Progenitor cell of endocrine pancreas (in vitro differentiated cells): ENCODE measurements around the gene IL1RAP. TPM values are rescaled to one million over a fixed set of nuclear protein-coding genes. Genes with fewer than 3 reads are reported as not detected.
A peak's percentile ranks its signal among the peaks of the same experiment; 100 is the strongest.

Source experiments
- DNase-seq: peaks from one replicate; pipeline ENCODE4 v3.0.0; 2021; ENCODE audit warnings: low spot score; ENCODE audit not compliant: unreplicated experiment
- H3K27ac Mint-ChIP-seq: 2 replicates; pipeline ENCODE4 v1.8.0; 2021; ENCODE audit warnings: mild to moderate bottlenecking, moderate library complexity, mixed read lengths
- H3K27me3 Mint-ChIP-seq: 2 replicates; pipeline ENCODE4 v1.8.0; 2021; ENCODE audit warnings: mixed read lengths
- H3K36me3 Mint-ChIP-seq: 2 replicates; pipeline ENCODE4 v1.8.0; 2022; ENCODE audit warnings: mixed read lengths; ENCODE audit not compliant: insufficient read depth
- H3K4me1 Mint-ChIP-seq: 2 replicates; pipeline ENCODE4 v1.8.0; 2021; ENCODE audit warnings: low read depth, mixed read lengths
- H3K4me3 Mint-ChIP-seq: 2 replicates; pipeline ENCODE4 v1.8.0; 2021; ENCODE audit warnings: low read depth, mild to moderate bottlenecking, moderate library complexity, mixed read lengths
- H3K9me3 Mint-ChIP-seq: 2 replicates; pipeline ENCODE4 v1.8.0; 2021; ENCODE audit warnings: low read depth, mixed read lengths
- total RNA-seq: library from RNA; stranded (reverse); gene quantifications from 2 replicates; pipeline ENCODE4 v1.2.1, GENCODE V29; 2021
- TF ChIP-seq, protein P1 (sequence below): fragments of 200-600 bp; sonication (generic); IDR thresholded peaks from one replicate; pipeline ENCODE4 v1.5.0; 2021; ENCODE audit warnings: antibody characterized with exemption, mild to moderate bottlenecking; ENCODE audit not compliant: unreplicated experiment

IL1RAP gene
- total RNA-seq, 1 donor from 2014 or later: 20.0 TPM

DNA sequence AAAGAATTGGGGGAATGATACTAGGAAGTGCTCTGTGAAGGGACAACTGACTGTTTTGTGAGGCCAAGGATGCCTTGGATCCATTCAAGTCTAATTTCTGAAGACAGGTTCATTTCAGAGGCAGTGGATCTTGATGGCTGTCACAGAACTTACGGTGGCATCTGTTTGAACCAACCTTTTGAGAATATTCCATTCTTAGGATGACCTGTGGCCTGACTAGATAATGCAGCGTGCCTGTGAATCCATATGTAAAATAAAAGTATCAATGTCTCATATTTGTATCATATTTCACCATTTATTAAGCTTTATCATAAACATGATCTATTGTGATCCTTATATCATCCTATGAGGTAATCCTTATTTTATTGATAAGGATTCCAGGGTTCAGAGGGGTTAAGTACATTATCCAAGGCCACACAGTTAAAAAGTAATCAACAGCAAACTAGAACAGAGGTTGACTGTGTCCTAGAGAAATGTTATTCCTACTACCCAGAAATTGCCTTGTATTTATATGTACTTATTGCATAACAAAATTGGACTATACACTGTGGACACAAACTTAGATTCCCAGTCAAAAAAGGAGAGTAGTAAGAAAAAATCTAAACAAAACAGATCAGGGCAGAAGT is 34.3 kb downstream of the IL1RAP start:
- no peaks in the 10 kb centered on the region for H3K27me3 Mint-ChIP-seq
- no peaks in the 10 kb centered on the region for H3K9me3 Mint-ChIP-seq
- peaks cover 31% of the 10 kb centered on the region for H3K4me1 Mint-ChIP-seq
- TF ChIP-seq, protein P1, sequence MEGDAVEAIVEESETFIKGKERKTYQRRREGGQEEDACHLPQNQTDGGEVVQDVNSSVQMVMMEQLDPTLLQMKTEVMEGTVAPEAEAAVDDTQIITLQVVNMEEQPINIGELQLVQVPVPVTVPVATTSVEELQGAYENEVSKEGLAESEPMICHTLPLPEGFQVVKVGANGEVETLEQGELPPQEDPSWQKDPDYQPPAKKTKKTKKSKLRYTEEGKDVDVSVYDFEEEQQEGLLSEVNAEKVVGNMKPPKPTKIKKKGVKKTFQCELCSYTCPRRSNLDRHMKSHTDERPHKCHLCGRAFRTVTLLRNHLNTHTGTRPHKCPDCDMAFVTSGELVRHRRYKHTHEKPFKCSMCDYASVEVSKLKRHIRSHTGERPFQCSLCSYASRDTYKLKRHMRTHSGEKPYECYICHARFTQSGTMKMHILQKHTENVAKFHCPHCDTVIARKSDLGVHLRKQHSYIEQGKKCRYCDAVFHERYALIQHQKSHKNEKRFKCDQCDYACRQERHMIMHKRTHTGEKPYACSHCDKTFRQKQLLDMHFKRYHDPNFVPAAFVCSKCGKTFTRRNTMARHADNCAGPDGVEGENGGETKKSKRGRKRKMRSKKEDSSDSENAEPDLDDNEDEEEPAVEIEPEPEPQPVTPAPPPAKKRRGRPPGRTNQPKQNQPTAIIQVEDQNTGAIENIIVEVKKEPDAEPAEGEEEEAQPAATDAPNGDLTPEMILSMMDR: no peak
- no peak for DNase-seq
- H3K36me3 Mint-ChIP-seq: peaks cover 2% of the 10 kb centered on the region
- no peak overlapping the region for H3K27ac Mint-ChIP-seq
- no peak overlapping the region for H3K4me3 Mint-ChIP-seq

DNA sequence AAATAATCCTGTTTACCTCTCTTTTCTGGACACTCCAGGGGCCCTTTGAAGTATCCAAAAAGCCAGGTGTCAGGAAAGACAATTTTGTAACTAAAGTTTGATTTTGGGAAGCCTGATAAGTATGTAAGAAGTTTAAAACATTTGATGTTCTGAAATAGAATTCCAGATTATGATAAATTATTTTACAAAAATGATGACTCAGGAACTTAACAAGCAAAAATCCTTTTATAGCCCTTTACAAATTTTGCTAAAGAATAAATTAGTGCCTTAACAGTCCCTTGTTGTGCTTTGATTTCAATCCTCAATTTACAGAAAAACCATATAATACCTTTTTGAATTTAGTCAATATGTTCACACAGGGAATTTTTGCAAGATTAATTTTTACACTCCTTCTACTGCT is 38.1 kb downstream of the IL1RAP start:
- Mint-ChIP-seq H3K27me3 (no peaks in the 10 kb centered on the region), H3K36me3 (peaks cover 3% of the 10 kb centered on the region), H3K9me3 (no peaks in the 10 kb centered on the region), H3K4me3 (peak overlapping the region; percentile 42), H3K27ac (no peak overlapping the region), H3K4me1 (peaks cover 17% of the 10 kb centered on the region)
- TF ChIP-seq, protein P1: no peak
- DNase-seq: no peak

DNA sequence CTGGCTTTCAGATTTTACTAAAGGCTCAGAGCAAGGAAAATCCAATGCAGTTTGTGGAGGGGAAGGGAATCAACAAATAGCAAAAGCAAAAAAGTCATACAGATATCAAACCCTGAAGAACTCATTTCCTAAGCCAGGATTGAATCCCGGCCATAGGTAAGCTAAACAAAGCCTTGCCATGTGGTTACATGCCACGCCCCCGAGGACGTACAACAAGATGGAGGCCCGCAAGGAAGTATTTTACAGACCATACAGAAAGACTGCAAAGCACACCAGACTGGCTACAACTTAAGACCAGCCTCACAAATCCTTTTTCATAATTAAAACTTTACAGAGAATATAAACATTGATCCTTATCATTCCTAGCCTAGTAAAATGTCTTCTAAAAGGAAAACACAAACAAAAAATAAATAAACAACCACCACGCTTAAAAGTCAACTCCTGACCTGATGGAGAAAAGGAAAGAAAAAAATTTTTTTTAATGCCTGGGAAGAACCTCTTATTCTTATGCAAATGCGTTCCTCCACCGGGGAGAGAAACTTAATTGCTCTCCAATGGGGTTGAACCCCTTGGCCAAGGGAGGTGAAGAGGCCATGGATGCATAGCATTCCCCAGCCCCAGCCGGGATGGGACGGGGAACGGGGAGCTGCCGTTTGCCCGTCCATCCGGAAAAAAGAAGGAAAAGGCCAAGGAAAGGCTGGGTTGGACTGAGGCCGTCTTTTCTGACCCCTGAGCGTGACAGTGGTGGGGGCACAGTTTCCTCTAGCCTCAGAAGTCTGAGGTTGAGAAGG is 39.3 kb downstream of the IL1RAP start:
- DNase-seq: no peak
- Mint-ChIP-seq H3K4me3 (peak overlapping the region; percentile 68), H3K27ac (peak overlapping the region; percentile 91), H3K9me3 (no peaks in the 10 kb centered on the region), H3K36me3 (peaks cover 7% of the 10 kb centered on the region), H3K27me3 (no peaks in the 10 kb centered on the region), H3K4me1 (peaks cover 17% of the 10 kb centered on the region)
- TF ChIP-seq, protein P1: no peak

DNA sequence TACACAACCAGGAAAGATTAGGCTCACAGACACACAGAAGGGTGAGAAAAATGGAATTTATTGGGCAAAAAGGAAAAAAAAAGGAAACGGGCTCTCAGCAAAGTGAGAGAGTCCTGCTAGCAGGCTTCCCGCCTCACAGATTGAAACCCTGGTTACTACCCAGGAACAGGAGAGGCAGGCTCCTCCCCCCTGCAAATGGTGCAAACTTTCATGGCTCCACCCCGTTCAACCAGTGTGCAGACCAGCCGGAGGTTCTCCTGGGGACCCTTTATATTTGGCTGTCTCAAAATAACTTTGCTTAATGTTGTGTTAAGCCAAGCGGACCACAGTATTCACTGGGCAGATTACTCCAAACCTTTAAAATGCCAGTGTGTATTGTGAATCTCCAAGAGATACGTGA is 40.3 kb downstream of the IL1RAP start:
- Mint-ChIP-seq H3K27ac (peak overlapping the region; percentile 82), H3K4me3 (peak overlapping the region; percentile 68), H3K9me3 (peaks cover 4% of the 10 kb centered on the region), H3K36me3 (peaks cover 12% of the 10 kb centered on the region), H3K4me1 (peaks cover 14% of the 10 kb centered on the region), H3K27me3 (no peaks in the 10 kb centered on the region)
- TF ChIP-seq, protein P1: no peak
- no peak for DNase-seq

DNA sequence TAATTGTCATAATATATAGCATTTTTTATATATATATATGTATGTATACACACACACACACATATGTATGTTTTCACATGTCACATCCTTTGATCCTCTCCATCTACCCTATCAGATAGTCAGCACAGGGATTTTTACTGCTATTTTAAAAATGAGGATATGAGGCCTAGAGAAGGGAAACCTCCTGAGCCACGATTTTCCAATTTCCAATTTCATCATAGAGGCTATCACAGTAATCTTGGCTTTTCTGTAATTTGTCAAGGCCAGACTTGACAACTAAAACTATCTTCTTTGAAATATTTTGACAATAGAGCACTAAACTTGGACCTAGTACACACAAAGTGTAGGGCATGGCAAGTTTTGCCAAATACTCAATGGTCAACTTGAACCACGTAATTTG is 42.5 kb downstream of the IL1RAP start:
- Mint-ChIP-seq H3K27ac (no peak overlapping the region), H3K27me3 (no peaks in the 10 kb centered on the region), H3K9me3 (peaks cover 4% of the 10 kb centered on the region), H3K4me3 (no peak overlapping the region), H3K4me1 (peaks cover 17% of the 10 kb centered on the region), H3K36me3 (peaks cover 12% of the 10 kb centered on the region)
- TF ChIP-seq, protein P1: no peak
- DNase-seq: no peak
